KBM-7 (cell line): ENCODE data around the gene DUOXA1.
"Not testable (repeated sequence)": the region's sequence is repeated elsewhere in the genome, so short reads cannot be mapped to it uniquely, and the experiment has no call there.

Source experiments
- DNase-seq: peaks from one replicate; pipeline ENCODE4 v3.0.0-alpha.2; 2015
- in situ Hi-C: fragments of 300-500 bp; cut with MboI; formaldehyde crosslinking; loops from 2 replicates; pipeline ENCODE4 v1.14.3; 2020; ENCODE audit warnings: low sequenced_read_pairs, low pct_unique_long_range_greater_than_20kb, mixed read lengths

Gene DUOXA1

DNA sequence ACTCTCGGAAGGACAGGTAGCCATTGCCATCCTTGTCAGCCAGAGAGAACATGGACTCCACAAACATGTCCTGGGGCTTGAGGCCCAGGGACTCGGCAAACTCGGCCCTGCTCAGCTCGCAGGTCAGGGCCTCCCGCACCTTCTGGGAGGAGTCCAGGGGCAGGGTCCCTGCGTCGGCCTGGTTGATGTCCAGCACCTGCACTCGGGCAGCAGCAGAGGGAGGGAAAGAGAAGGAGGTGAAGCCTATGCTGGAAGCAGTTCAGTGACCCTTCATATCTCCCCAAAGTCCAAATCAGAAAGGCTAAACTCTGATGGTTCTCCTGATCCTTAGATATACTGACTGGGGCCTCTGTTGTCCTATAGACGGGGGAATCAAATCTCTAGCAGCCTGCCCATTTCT, 25.5 kb downstream of the DUOXA1 start:
- not testable (repeated sequence) for DNase-seq
- in situ Hi-C loops = loop anchor here (25.0 kb wide), 1 partner anchor 142 kb away; the partner anchor contains the start of gene TERB2

DNA sequence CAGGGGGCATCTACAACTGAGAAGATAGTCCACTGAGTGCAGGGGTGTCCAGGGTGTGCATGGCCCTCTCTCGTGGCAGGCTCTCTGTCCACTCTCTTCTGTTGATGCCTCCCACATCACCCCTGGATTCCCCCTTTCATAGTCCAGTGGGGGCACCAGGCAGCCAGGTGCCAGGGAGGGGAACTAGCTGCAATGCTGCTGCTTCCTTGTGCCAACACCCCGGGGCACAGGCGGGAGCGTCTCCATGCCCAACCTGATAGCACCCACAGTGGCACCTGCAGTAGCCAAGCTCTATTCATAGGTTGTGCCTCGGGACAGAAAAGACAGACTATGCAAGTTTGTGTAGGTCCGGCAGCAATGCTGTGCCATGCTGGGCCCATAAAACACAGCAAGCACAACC, 27.5 kb downstream of the DUOXA1 start:
- in situ Hi-C loops = loop anchor here (25.0 kb wide), 1 partner anchor 140 kb away; the partner anchor contains the start of gene TERB2
- DNase-seq = no peak

DNA sequence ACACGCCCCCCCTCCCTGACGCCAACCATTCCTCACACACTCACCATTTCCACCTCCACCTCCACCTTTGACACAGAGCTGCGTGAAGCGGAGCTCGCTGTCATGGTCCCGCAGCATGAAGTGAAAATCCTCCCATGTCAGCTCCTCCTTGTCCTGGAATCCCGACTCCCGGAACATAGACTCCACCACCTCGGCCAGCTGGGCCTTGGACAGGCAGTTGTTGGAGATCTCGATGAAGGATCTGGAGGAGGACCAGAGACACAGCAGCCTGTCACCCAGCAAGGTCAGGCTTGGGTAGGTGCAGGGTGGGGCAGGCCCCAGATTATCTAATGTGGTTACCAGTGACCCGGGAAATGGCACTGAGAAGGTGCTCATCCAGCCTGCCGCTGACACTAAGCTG, 27.9 kb downstream of the DUOXA1 start:
- in situ Hi-C loops = loop anchor here (25.0 kb wide), 1 partner anchor 139 kb away; the partner anchor contains the start of gene TERB2

DNA sequence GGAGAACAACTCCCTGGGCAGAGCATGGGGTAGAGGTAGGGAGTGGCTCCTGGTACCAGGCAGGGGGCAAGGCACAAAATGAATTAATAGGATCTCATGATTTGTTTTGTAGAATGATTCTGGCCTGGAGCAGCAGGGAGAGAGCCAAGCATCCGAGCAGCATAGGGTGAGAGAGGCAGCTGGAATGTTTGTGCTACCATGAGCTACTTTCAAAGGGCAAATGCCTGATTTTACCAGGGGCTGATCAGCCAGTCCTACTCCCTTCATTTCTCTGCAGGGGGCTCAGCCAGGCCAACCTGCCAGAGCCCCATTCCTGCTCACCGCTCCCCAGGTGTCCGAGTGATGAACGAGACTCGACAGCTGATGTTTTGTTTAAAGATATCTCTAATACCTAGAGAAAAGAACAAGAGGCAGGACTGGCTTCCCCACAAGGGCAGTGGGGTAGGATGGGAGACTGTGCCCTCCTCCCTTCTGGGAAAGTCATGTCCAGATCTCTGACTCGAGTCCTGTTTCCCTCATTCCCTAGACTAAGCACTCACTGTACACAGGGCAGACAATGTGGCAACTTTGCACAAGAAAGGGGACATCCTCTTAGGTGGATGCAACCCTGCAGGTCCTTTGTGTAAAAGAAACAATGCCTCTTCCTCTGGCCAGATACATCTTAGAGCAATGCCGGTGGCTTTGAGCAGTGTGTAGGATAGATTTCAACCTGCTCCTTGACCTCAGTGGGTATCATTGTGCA, 28.6 kb downstream of the DUOXA1 start:
- in situ Hi-C loops = loop anchor here (25.0 kb wide), 1 partner anchor 139 kb away; the partner anchor contains the start of gene TERB2

More for the DNA sequence above, 27.9 kb downstream of the DUOXA1 start:
- DNase-seq = no peak

DNA sequence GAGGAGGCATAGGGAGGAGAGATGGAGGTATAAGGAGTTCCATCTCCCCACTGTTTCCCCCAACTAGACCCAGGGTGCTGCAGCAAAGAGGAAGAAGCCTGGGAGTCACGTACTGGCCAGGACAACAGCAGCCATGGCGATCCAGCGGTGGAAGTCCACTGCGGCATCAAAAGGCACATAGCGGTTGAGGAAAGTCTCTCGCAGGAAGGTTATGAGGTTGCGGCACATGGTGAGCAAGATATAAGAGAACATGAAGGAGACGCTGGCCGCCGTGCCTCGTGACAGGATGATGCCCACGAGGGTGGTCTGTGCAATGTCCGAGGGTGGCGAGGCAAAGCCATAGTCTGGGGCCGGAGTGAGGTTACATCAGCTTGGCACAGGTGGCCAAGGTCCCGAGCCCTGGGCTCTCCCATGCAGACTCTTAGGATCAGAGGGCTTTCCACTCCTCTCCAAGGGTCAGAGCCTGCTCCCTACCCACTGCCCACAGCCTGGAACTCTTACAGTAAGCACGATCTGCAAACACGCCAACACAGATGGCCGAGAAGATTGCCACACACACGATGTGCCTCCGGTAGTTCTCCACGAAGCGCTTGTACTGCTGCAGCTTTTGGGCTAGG, 30.0 kb downstream of the DUOXA1 start:
- no peak for DNase-seq
- in situ Hi-C loops = loop anchor here (25.0 kb wide), 1 partner anchor 137 kb away; the partner anchor contains the start of gene TERB2

More for the DNA sequence above, 28.6 kb downstream of the DUOXA1 start:
- no peak for DNase-seq

DNA sequence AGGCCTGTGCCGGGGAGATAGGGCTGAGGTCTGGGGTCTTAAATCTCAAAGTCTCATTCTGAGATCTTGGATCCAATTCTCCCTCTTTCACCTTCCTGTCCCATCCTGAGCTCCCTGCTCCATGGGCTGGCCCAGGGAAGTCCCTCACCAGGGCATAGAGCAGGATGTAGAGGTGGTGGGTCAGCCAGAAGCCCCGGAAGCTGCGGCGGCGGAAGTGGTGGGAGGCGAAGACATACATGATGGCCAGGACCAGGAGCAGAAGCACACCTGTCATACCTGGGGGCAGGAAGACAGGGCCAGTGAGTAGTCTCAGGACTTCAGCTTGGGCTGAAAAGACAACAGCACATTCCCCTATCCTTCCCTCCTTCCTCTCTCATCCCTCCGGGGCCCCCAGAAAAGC, 32.2 kb downstream of the DUOXA1 start:
- DNase-seq = no peak
- in situ Hi-C loops = no loop called here

DNA sequence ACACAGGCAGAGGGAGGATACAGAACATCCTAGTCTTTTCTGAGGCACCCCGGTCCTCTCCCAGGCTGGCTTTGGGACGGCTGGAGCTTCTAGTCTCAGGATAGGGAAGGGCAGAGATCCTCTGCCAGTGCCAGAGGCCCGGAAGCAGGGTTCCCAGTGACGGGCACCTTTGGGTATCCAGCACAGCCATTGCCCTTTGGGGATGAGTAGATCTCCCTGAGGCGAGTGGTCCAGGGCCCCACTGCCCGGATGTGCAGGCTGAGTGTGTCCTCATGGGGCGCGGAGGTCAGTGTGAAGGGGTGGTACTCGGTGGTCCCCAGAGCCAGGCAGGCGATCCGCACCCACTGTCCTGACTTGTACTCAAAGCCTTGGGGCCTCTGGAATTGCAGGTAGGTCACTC, 34.0 kb downstream of the DUOXA1 start:
- no peak for DNase-seq
- in situ Hi-C loops = no loop called here

DNA sequence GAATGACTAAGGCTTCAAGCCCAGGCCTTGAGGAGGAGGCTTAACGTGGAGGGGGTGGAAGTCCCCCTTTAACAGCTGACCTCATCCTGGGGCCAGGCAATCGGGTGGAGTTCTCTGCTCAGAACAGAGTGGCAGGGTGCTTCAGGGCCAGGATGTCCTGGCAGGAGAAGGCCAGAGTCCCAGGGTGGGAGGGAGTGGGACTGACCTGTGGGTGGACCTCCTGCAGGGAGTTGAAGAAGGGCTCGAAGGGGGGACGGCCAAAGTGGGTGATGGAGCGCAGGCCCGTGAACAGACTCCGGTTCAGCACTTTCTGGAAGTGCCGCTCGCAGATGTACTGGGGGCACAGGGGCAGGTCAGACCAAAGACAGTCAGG, 35.3 kb downstream of the DUOXA1 start:
- DNase-seq = no peak
- in situ Hi-C loops = no loop called here

DNA sequence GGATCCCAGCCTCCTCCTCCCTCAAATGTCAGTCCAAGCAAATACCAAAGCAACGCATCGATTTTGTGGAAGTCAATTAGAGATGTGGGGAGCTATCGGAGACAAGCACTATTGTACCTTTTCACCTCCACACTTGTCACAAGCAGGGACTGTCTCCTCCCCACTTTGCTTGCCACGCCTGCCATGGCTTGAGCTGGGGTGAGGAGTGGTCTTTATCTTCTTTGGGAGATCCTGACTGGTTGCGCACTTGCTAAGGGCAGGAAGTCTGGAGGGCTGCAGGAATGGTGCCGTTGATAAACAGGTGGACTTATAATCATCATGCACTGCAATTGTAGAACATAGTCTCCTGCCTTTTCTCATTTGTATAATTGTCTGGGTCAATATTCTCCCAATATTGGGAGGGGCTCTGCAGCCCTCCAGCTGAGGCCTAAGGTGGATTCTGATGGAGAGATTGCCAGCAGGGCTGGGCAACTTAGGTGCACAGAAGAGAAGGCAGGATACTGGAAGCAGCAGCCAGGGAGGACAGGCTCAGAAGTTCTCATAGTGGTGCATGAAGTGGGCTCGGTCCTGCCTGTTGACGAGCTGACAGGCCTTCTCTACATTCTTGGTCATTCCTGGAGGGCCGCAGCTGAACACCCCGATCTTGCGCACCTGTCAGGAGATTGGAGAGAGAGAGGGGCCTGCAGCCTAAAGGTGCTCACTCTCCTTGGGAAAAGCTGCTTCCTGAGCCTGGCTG, 35.9 kb downstream of the DUOXA1 start:
- no peak for DNase-seq
- in situ Hi-C loops = no loop called here

DNA sequence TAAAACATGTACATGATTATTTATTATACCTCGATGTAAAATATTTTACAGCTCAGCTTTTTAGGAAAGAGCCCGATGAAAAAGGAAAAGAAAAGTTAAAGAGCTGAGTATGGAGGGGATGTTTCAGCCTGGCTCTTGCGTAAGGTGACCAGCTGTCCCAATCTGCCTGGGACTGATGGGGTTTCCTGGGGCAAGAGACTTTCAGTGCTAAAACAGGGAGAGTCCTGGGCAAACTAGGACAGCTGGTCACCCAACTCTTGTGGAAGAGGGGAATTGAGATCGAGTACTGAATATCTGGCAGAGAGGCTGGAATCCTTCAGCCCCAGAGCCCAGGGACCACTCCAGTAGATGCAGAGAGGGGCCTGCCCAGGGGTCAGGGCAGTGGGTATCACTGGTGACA, 36.7 kb downstream of the DUOXA1 start:
- in situ Hi-C loops = no loop called here
- DNase-seq = no peak

DNA sequence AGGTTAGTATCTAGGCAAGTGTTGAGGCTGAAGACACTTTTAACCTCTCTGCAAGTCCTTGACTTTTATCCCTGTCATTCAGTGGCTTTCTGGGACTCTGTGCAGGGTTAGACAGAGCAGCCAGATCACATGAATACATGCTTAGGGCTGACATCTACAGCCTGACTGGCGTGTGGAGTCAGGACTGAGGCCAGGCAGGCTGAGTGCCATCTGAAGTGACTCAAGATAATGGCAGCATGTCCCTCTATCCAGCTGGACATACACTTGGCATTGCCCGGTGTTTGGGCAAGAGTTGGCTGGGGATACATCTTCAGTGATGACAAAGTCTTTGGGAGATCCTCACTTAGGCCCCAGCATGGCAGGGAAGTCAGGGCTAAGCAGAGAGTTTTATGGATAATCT, 38.1 kb downstream of the DUOXA1 start:
- in situ Hi-C loops = no loop called here
- no peak for DNase-seq

DNA sequence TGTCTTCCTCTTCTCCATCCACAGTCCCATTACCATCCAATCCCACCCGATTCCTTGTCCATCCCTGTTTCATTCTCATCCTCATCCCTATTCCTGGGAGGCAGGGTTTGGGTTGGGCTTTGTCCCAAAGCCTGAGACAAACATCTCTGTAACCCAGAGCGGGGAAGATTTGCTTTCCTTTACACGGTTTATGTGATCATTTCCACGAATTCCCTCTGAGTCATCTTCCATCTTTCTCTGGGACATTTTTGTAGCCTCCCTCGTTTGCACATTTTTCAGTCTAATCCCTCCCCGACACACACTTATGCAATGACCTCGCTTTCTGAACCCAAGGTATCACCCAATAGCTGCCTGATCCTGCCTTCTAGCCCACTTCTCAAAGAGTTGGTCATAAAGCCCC, 38.5 kb downstream of the DUOXA1 start:
- DNase-seq = no peak
- in situ Hi-C loops = no loop called here

DNA sequence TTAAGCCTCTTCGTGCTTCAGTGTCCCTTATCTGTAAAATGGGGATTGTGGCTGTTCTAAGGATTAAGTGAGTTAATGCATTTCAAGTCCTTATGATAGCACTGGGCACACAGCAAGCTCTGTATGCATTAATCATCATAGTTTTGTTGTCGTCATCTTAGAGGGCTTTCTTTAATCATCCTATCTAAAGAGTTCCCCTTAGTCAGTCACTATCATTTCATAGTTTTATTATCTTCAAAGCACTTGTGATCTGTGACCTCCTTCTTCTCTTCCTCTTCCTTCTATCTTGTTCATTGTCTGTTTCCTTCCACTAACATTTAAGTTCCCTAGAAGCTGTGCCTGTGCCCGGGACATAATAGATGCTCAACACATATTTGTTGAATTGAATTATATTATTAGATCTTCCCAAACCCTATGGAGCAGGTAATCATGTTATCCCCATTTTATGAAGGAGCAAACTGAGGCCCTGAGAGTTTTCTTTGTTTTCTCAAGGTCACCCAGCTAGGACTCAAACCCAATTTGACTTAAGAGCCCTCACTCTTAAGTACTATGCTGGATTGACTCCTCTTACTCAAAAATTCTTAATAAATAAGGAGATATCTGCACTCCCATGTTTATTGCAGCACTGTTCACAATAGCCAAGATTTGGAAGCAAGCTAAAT, 39.8 kb downstream of the DUOXA1 start:
- in situ Hi-C loops = no loop called here
- DNase-seq = no peak

DNA sequence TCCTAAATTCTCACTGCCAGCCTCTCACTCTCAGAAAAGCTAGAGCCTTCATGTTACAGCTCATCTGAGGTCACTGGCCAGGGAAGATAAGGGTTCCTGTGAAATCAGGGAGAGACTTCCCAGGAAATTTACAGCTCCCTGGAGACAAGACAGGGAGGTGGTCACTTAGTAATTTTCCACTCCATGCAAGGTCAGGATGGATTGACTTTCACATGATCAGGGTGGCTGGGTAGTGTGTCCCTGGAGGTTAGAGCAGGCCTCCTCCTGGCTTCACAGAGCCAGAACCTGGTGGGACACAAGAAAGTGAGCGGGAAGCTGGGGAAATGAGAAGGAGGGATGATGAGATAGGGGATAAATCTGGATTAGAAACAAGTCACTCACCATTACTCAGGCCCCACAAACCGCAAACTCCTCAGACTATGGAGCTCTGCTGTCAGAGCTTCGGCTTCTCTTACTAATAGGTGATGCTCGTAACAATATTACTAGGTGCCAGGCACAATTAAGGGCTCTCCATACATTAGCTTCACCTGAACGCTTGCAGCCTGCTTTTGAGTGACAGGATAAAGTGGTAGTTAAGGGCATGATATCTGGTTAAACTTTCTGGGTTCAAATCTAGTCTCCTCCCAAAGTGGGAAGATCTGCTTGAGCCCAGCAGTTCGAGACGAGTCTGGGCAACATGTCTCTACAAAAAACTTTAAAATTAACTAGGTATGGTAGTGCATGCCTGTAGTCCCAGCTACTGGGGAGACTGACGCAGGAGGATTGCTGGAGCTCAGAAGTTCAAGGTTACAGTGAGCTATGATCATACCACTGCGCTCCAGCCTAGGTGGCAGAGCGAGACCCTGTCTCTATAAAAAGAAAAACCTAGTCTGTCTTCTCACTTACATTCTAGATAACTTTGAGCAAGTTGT, 40.6 kb downstream of the DUOXA1 start:
- DNase-seq = no peak
- in situ Hi-C loops = no loop called here

DNA sequence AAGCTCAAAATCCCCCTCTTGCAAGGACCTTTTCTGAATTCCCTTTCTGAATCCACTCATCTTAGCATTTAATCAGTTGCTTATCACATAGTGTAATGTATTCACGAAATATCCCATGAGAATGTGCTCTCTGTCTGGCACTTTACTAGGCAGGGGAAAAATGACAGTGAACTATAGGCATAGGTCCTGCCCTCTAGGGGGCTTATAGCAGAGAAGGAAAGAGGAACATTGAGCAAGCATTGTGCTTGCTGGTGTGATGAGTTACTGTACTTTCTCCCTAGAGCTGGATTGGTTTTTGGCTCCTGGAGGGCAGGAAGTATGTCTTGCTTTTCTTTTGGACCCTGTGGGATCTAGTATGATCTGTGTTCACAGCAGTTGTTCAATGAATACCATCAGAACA, 42.2 kb downstream of the DUOXA1 start:
- in situ Hi-C loops = no loop called here
- peak; percentile 15 for DNase-seq

DNA sequence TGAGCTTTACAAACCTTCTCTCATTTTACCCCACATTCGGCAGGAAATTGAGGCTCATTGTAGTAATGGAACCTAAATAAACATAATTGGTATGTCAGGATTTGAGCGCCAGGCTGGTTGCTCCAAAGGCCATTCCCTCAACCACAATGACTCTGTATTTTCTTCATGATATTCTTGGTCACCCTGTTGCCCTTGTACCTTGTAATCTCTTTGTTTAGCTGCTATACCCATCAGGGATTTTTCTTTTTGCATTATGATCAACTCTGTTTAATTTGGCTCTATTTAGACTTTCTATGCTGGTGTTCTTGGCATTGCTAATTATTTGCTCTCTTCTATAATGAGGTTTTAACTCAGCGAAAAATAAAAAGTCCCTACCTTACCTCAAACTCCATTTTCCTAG, 45.5 kb downstream of the DUOXA1 start:
- in situ Hi-C loops = no loop called here
- no peak for DNase-seq

DNA sequence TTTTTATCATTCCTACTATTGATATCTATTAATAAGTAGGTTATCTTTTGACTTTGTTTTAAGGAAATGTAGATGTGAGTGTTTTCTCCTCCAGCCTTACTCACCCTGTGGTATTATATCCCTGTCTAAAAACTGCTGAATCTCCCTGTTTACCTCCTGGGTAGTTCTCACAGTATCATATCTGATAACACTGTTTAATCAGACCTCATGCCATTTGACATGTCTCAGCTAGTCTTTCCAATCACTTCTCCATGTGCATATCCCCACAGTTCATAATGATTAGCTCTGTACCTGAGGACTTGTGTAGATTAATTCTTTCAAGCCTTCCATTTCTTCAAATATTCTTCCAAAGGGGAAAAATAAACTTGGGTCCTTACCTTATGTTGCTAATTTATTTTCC, 46.5 kb downstream of the DUOXA1 start:
- in situ Hi-C loops = no loop called here
- no peak for DNase-seq

DNA sequence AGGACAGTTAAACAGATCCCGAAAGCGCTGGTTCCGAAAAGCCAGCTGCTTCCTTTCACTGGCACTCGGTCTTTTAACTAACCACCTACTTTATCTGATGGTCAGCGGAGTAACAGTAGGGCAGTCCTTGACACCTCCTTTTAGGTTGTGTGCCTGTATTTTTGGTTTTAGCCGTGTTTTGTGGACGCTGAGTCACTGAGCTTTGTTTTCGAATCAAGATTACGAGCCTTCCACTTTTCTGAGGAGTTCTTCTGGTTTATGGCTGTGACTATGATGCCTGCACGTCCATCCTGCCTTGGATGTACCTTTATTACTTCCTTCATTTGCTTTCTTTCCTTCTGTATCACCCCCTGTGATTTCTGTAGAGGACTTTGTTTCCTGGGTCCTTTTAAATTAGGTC, 47.3 kb downstream of the DUOXA1 start:
- DNase-seq, in situ Hi-C loops: not testable (repeated sequence)
